Natural killer cell treated with Interleukin-12 subunit alpha and Interleukin-12 subunit beta and Interleukin-15 and Interleukin-18, amount 100 ng/mL, for 72 hours (primary cell): ENCODE measurements around the gene CST1. TPM values are rescaled to one million over a fixed set of nuclear protein-coding genes. Genes with fewer than 3 reads are reported as not detected.
"Not testable (repeated sequence)": the region's sequence is repeated elsewhere in the genome, so short reads cannot be mapped to it uniquely, and the experiment has no call there.

ENCODE experiments used
- ATAC-seq, 2 donors: fragments of 150-1000 bp; cut with Tn5 transposase in 1 of 2; sonication (Bioruptor Pico), chemical (Tn5 transposase) in 1 of 2; 2 replicates each; pipeline ENCODE4 v1.10.0; 2021
- DNase-seq: peaks from one replicate; pipeline ENCODE4 v3.0.0; 2022; ENCODE audit warnings: low spot score
- H3K27ac Mint-ChIP-seq, 2 donors: 1 replicate in 1 of 2; 2 replicates in 1 of 2; pipeline ENCODE4 v1.8.0; 2022; ENCODE audit warnings: mixed read lengths in 2 of 2, mild to moderate bottlenecking in 1 of 2, moderate library complexity in 1 of 2
- H3K27me3 Mint-ChIP-seq, 2 donors: 1 replicate in 1 of 2; 2 replicates in 1 of 2; pipeline ENCODE4 v1.8.0; 2022; ENCODE audit warnings: mixed read lengths in 2 of 2
- H3K36me3 Mint-ChIP-seq: one replicate; pipeline ENCODE4 v1.8.0; 2022; ENCODE audit warnings: mixed read lengths
- H3K4me1 Mint-ChIP-seq, 2 donors: 1 replicate in 1 of 2; 2 replicates in 1 of 2; pipeline ENCODE4 v1.8.0; 2022; ENCODE audit warnings: low read depth in 2 of 2, mixed read lengths in 2 of 2, mild to moderate bottlenecking in 1 of 2
- H3K4me3 Mint-ChIP-seq: one replicate; pipeline ENCODE4 v1.8.0; 2022; ENCODE audit warnings: mixed read lengths
- H3K9me3 Mint-ChIP-seq: 2 replicates; pipeline ENCODE4 v1.8.0; 2022; ENCODE audit warnings: mixed read lengths
- total RNA-seq, 2 donors: library from RNA; stranded (reverse); gene quantifications; one replicate each; pipeline ENCODE4 v1.2.3, GENCODE V29; 2022

The CST1 gene
- total RNA-seq, result not detected

GRCh38 chr20:23750786-23751185, at the start of gene CST1:
Gene CST1, minus strand, starts transcription at chr20:23750935. Its CDS starts 69 bp downstream, at chr20:23750866.
- not testable (repeated sequence) for H3K27ac Mint-ChIP-seq, H3K4me1 Mint-ChIP-seq, DNase-seq

GRCh38 chr20:23799216-23799847, 48.6 kb upstream of the CST1 start:
- peak; percentile 53 to 71 for ATAC-seq

More at GRCh38 chr20:23750786-23751185, at the start of gene CST1:
- H3K9me3 Mint-ChIP-seq, H3K36me3 Mint-ChIP-seq, ATAC-seq, H3K4me3 Mint-ChIP-seq, H3K27me3 Mint-ChIP-seq: not testable (repeated sequence)

GRCh38 chr20:23795526-23795925, 44.8 kb upstream of the CST1 start:
- peaks cover 16 to 32% of the 10 kb centered on the region in 2 donors for H3K27me3 Mint-ChIP-seq
- H3K4me3 Mint-ChIP-seq, result no peak overlapping the region
- no peaks in the 10 kb centered on the region for H3K9me3 Mint-ChIP-seq
- no peaks in the 10 kb centered on the region for H3K4me1 Mint-ChIP-seq
- no peak overlapping the region for H3K27ac Mint-ChIP-seq
- ATAC-seq (no peak), DNase-seq (no peak)
- no peaks in the 10 kb centered on the region for H3K36me3 Mint-ChIP-seq

More at GRCh38 chr20:23799216-23799847, 48.6 kb upstream of the CST1 start:
- not testable (repeated sequence) for H3K9me3 Mint-ChIP-seq, DNase-seq, H3K36me3 Mint-ChIP-seq, H3K4me3 Mint-ChIP-seq, H3K4me1 Mint-ChIP-seq, H3K27ac Mint-ChIP-seq
- peaks cover 4 to 14% of the 10 kb centered on the region in 2 donors for H3K27me3 Mint-ChIP-seq

- no peaks in the 10 kb centered on the region for H3K4me1 Mint-ChIP-seq
- no peak overlapping the region for H3K4me3 Mint-ChIP-seq
- ATAC-seq, result no peak
- H3K9me3 Mint-ChIP-seq, result no peaks in the 10 kb centered on the region
- DNase-seq, result no peak
- peaks cover 17 to 34% of the 10 kb centered on the region in 2 donors for H3K27me3 Mint-ChIP-seq
- peaks cover under 1% of the 10 kb centered on the region for H3K36me3 Mint-ChIP-seq
- no peak overlapping the region for H3K27ac Mint-ChIP-seq
Observed at GRCh38 chr20:23794841-23795240, 44.1 kb upstream of the CST1 start.

- Mint-ChIP-seq H3K36me3 (peaks cover 6% of the 10 kb centered on the region), H3K4me3 (no peak overlapping the region), H3K27ac (no peak overlapping the region), H3K4me1 (no peaks in the 10 kb centered on the region), H3K9me3 (peaks cover 4% of the 10 kb centered on the region), H3K27me3 (peaks cover 24 to 42% of the 10 kb centered on the region in 2 donors)
- ATAC-seq, result no peak
- DNase-seq, result no peak
Observed at GRCh38 chr20:23794065-23794464, 43.3 kb upstream of the CST1 start.

GRCh38 chr20:23783447-23783846, 32.7 kb upstream of the CST1 start:
- Mint-ChIP-seq H3K4me3 (no peak overlapping the region), H3K9me3 (no peaks in the 10 kb centered on the region)

GRCh38 chr20:23782366-23782983, 31.7 kb upstream of the CST1 start:
- DNase-seq (no peak), ATAC-seq (no peak)
- Mint-ChIP-seq H3K4me3 (no peak overlapping the region), H3K27ac (no peak overlapping the region), H3K36me3 (no peaks in the 10 kb centered on the region), H3K27me3 (peaks cover 0 to 10% of the 10 kb centered on the region in 2 donors), H3K9me3 (no peaks in the 10 kb centered on the region), H3K4me1 (no peaks in the 10 kb centered on the region)

More at GRCh38 chr20:23783447-23783846, 32.7 kb upstream of the CST1 start:
- DNase-seq (no peak), ATAC-seq (no peak)
- no peaks in the 10 kb centered on the region for H3K4me1 Mint-ChIP-seq
- peaks cover 0 to 10% of the 10 kb centered on the region in 2 donors for H3K27me3 Mint-ChIP-seq
- H3K27ac Mint-ChIP-seq, result no peak overlapping the region
- H3K36me3 Mint-ChIP-seq, result no peaks in the 10 kb centered on the region

GRCh38 chr20:23778676-23779075, 27.9 kb upstream of the CST1 start:
- ATAC-seq, DNase-seq, H3K4me3 Mint-ChIP-seq, H3K4me1 Mint-ChIP-seq, H3K9me3 Mint-ChIP-seq, H3K36me3 Mint-ChIP-seq, H3K27ac Mint-ChIP-seq: not testable (repeated sequence)
- peaks cover 10 to 16% of the 10 kb centered on the region in 2 donors for H3K27me3 Mint-ChIP-seq

GRCh38 chr20:23777380-23777779, 26.6 kb upstream of the CST1 start:
- H3K27ac Mint-ChIP-seq, H3K4me3 Mint-ChIP-seq, ATAC-seq: not testable (repeated sequence)

GRCh38 chr20:23776067-23776771, 25.5 kb upstream of the CST1 start:
- Mint-ChIP-seq H3K4me1 (no peaks in the 10 kb centered on the region), H3K27ac (no peak overlapping the region), H3K36me3 (no peaks in the 10 kb centered on the region), H3K4me3 (no peak overlapping the region), H3K27me3 (peaks cover 15 to 20% of the 10 kb centered on the region in 2 donors), H3K9me3 (no peaks in the 10 kb centered on the region)
- no peak for DNase-seq
- no peak for ATAC-seq

More at GRCh38 chr20:23777380-23777779, 26.6 kb upstream of the CST1 start:
- not testable (repeated sequence) for H3K36me3 Mint-ChIP-seq, DNase-seq, H3K4me1 Mint-ChIP-seq, H3K9me3 Mint-ChIP-seq
- peaks cover 15 to 20% of the 10 kb centered on the region in 2 donors for H3K27me3 Mint-ChIP-seq

- H3K9me3 Mint-ChIP-seq, result no peaks in the 10 kb centered on the region
- no peak overlapping the region for H3K4me3 Mint-ChIP-seq
- ATAC-seq (no peak), DNase-seq (no peak)
- H3K27ac Mint-ChIP-seq, result no peak overlapping the region
- peaks cover 13 to 15% of the 10 kb centered on the region in 2 donors for H3K27me3 Mint-ChIP-seq
- H3K4me1 Mint-ChIP-seq, result no peaks in the 10 kb centered on the region
- no peaks in the 10 kb centered on the region for H3K36me3 Mint-ChIP-seq
Observed at GRCh38 chr20:23774081-23774480, 23.3 kb upstream of the CST1 start.

GRCh38 chr20:23773579-23773978, 22.8 kb upstream of the CST1 start:
- ATAC-seq, result no peak
- no peaks in the 10 kb centered on the region for H3K4me1 Mint-ChIP-seq
- H3K36me3 Mint-ChIP-seq, result no peaks in the 10 kb centered on the region
- no peak for DNase-seq
- no peak overlapping the region for H3K4me3 Mint-ChIP-seq
- peaks cover 11 to 15% of the 10 kb centered on the region in 2 donors for H3K27me3 Mint-ChIP-seq
- H3K9me3 Mint-ChIP-seq, result no peaks in the 10 kb centered on the region
- H3K27ac Mint-ChIP-seq, result no peak overlapping the region

- no peak overlapping the region for H3K4me3 Mint-ChIP-seq
- no peak for ATAC-seq
- no peaks in the 10 kb centered on the region for H3K4me1 Mint-ChIP-seq
- no peak for DNase-seq
- H3K27me3 Mint-ChIP-seq, result peaks cover 11 to 15% of the 10 kb centered on the region in 2 donors
- H3K27ac Mint-ChIP-seq, result no peak overlapping the region
- no peaks in the 10 kb centered on the region for H3K9me3 Mint-ChIP-seq
- no peaks in the 10 kb centered on the region for H3K36me3 Mint-ChIP-seq
Observed at GRCh38 chr20:23773127-23773526, 22.4 kb upstream of the CST1 start.

- Mint-ChIP-seq H3K27me3 (peaks cover 11 to 13% of the 10 kb centered on the region in 2 donors), H3K4me3 (no peak overlapping the region), H3K27ac (no peak overlapping the region), H3K36me3 (no peaks in the 10 kb centered on the region), H3K4me1 (no peaks in the 10 kb centered on the region), H3K9me3 (no peaks in the 10 kb centered on the region)
- DNase-seq (no peak), ATAC-seq (no peak)
Observed at GRCh38 chr20:23772074-23772473, 21.3 kb upstream of the CST1 start.
